Mesothelial cell of epicardium (in vitro differentiated cells): ENCODE data around the gene SRMS. TPM values are rescaled to one million over a fixed set of nuclear protein-coding genes. Genes with fewer than 3 reads are reported as not detected.
"Not testable (repeated sequence)": the region's sequence is repeated elsewhere in the genome, so short reads cannot be mapped to it uniquely, and the experiment has no call there.

Experiments
- DNase-seq, 2 experiments: peaks; one replicate each; pipeline ENCODE4 v3.0.0; 2021; ENCODE audit warnings: low spot score in 2 of 2; ENCODE audit not compliant: unreplicated experiment in 2 of 2
- H3K27ac Mint-ChIP-seq: 2 replicates; pipeline ENCODE4 v1.8.0; 2021; ENCODE audit warnings: mixed read lengths
- H3K27me3 Mint-ChIP-seq: 2 replicates; pipeline ENCODE4 v1.8.0; 2021; ENCODE audit warnings: low read depth, mixed read lengths
- H3K36me3 Mint-ChIP-seq: 2 replicates; pipeline ENCODE4 v1.8.0; 2021; ENCODE audit warnings: mixed read lengths
- H3K4me1 Mint-ChIP-seq: 2 replicates; pipeline ENCODE4 v1.8.0; 2021; ENCODE audit warnings: mixed read lengths
- H3K4me3 Mint-ChIP-seq: 2 replicates; pipeline ENCODE4 v1.8.0; 2021; ENCODE audit warnings: mild to moderate bottlenecking, moderate library complexity, mixed read lengths
- H3K9me3 Mint-ChIP-seq: 2 replicates; pipeline ENCODE4 v1.8.0; 2021; ENCODE audit warnings: mixed read lengths
- CTCF ChIP-seq: fragments of 200-600 bp; sonication (generic); IDR thresholded peaks from one replicate; pipeline ENCODE4 v1.5.0; 2021; ENCODE audit warnings: antibody characterized with exemption; ENCODE audit not compliant: unreplicated experiment
- total RNA-seq: library from RNA; stranded (reverse); gene quantifications from 3 replicates; pipeline ENCODE4 v1.2.1, GENCODE V29; 2021

The SRMS gene
- total RNA-seq, 1 donor from 2014 or later, result not detected

- TF ChIP-seq CTCF, result no peak
- peaks cover 16% of the 10 kb centered on the region for H3K4me1 Mint-ChIP-seq
- H3K27me3 Mint-ChIP-seq, result peaks cover 21% of the 10 kb centered on the region
- no peak overlapping the region for H3K27ac Mint-ChIP-seq
- peak in 1 of 2 experiments; percentile 13 for DNase-seq
- H3K36me3 Mint-ChIP-seq, result peaks cover 4% of the 10 kb centered on the region
- peak overlapping the region; percentile 49 for H3K4me3 Mint-ChIP-seq
- H3K9me3 Mint-ChIP-seq, result peaks cover 9% of the 10 kb centered on the region
Observed at GRCh38 chr20:63517376-63518309, 29.9 kb downstream of the SRMS start.

- Mint-ChIP-seq H3K27me3 (peaks cover 38% of the 10 kb centered on the region), H3K9me3 (peaks cover 13% of the 10 kb centered on the region)
- H3K4me1 Mint-ChIP-seq, H3K27ac Mint-ChIP-seq, H3K36me3 Mint-ChIP-seq, DNase-seq, H3K4me3 Mint-ChIP-seq: not testable (repeated sequence)
Observed at GRCh38 chr20:63514520-63514919, 33.0 kb downstream of the SRMS start.

DNA sequence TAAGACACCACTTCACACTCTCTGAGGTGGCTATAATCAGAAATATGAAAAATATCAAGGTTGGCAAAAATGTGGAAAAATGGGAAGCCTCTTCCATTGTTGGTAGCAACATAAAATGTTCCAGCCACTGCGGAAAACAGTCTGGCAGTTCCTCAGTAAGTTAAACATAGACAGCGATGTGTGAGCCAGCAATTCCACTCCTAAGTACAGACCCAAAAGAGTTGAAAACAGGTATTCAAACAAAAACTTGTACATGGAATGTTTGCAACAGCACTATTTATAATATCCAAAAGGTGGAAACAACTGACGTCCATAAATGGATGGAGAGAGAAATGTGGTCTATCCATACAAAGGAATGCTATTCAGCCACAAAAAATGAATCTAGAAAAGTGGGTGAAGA lies 34.3 kb downstream of the SRMS start:
- peaks cover 46% of the 10 kb centered on the region for H3K27me3 Mint-ChIP-seq

GRCh38 chr20:63509088-63509564 lies 38.4 kb downstream of the SRMS start:
- peaks cover 59% of the 10 kb centered on the region for H3K27me3 Mint-ChIP-seq
- H3K36me3 Mint-ChIP-seq, result peaks cover 3% of the 10 kb centered on the region
- no peak overlapping the region for H3K27ac Mint-ChIP-seq
- peaks cover 35% of the 10 kb centered on the region for H3K9me3 Mint-ChIP-seq
- H3K4me1 Mint-ChIP-seq, result no peaks in the 10 kb centered on the region
- H3K4me3 Mint-ChIP-seq, result no peak overlapping the region
- no peak for TF ChIP-seq CTCF
- DNase-seq, result no peak

More for the DNA sequence above, 34.3 kb downstream of the SRMS start:
- Mint-ChIP-seq H3K4me1 (peaks cover 2% of the 10 kb centered on the region), H3K4me3 (no peak overlapping the region), H3K27ac (no peak overlapping the region), H3K9me3 (peaks cover 19% of the 10 kb centered on the region), H3K36me3 (no peaks in the 10 kb centered on the region)
- no peak for DNase-seq
- no peak for TF ChIP-seq CTCF

DNA sequence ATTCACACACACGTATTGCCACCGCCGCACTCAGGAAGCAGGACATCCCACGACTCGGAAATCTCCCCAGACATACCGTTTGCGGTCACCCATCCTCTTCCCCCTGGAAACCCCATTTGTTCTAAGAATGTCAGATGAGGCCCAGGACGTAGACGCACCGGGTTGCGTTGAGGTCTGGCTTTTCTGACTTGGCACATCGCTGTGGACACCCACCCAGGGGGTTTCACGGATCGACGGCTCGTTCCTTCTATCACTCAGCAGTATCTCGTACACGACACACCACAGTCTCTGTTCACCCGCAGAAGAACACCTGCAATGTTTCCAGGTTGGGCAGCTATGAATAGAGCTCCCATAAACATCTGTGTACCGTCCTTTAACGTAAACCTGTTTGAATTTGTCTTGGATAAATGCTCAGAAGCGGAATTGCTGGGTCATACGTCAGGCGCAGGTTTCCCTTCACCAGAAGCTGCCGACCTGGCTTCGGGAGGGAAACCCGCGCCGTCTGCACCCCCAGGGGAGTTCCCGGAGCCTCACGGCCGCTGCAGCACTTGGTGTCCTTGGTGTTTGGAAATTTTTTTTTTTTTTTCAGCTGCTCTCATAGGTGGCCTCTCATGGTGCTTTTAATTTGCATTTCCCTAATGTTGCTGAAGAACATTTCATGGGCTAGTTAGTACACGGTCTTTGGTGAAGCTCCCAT lies 39.3 kb downstream of the SRMS start:
- no peak for DNase-seq

More for the DNA sequence above, 39.3 kb downstream of the SRMS start:
- H3K4me1 Mint-ChIP-seq, result no peaks in the 10 kb centered on the region
- no peak overlapping the region for H3K4me3 Mint-ChIP-seq
- peaks cover 3% of the 10 kb centered on the region for H3K36me3 Mint-ChIP-seq
- H3K27me3 Mint-ChIP-seq, result peaks cover 59% of the 10 kb centered on the region
- no peak for TF ChIP-seq CTCF
- H3K27ac Mint-ChIP-seq, result no peak overlapping the region
- H3K9me3 Mint-ChIP-seq, result peaks cover 34% of the 10 kb centered on the region
